H1 (cell line): ENCODE measurements around the gene CLDND1. TPM values are rescaled to one million over a fixed set of nuclear protein-coding genes. Genes with fewer than 3 reads are reported as not detected.

Experiments
- SIN3A ChIP-seq, 2 experiments: IDR thresholded peaks in 1 of 2; conservative IDR thresholded peaks in 1 of 2; 2 replicates each; pipeline ENCODE4 v1.6.1; 2011 to 2012; ENCODE audit warnings: low read length in 2 of 2, improper control_type of control experiment in 1 of 2, low read depth in 1 of 2, mild to moderate bottlenecking in 1 of 2
- polyA plus RNA-seq, 7 experiments: library from polyadenylated mRNA; depleted of rRNA in 3 of 7; stranded (reverse) in 5 of 7; unstranded in 2 of 7; fragments of >200 nt in 5 of 7; fragments of 200-250 nt in 2 of 7; gene quantifications; 1 replicate in 5 of 7; 2 replicates in 1 of 7; 4 replicates in 1 of 7; pipeline versions ENCODE4 v1.2.1 to v1.2.3, GENCODE V29; 2011 to 2013; ENCODE audit warnings: missing spikeins in 2 of 7, mixed read lengths in 2 of 7
- total RNA-seq: library from RNA; stranded (reverse); fragmentation: NEBNext Ultra II Directional; extraction: Animal tissue kit (Norgen Biotek cat#: 25700); gene quantifications from 2 replicates; pipeline ENCODE4 v1.2.1, GENCODE V29; 2021

The CLDND1 gene
- total and polyA plus RNA-seq, 2 of the 8 experiments (the other 6 are each of a cell fraction or from before 2014, with no cell fraction given) = 68.2 to 152 TPM

DNA sequence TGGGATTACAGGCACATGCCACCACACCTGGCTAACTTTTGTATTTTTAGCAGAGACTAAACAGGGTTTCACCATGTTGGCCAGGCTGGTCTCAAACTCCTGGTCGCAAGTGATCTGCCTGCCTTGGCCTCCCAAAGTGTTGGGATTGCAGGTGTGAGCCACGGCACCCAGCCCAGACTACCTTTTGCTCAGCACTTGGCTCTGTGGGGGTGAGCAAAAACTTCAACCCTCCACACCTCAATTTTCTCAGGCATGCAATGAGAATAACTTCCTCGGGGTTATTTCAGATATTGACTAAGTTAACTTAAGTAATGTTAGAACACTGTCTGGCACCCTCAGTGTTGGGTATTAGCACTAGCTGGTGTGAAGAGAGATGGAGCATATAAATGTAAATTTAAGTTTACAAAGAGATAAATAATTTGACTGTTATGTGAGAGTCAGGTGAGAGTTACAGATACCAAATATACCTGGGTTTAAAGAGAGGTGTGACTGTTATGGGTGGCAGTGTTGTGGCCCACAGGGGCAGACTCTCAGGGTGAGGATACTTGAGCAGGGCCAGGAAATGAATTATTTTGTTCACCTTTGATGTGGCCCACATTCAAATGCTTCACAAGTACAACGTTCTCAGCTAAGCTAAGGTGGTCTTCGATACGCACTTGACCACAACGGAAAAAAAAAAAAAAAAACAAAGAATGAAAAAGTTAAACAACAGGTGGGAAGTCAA lies 41.7 kb upstream of the CLDND1 start (continued):
- no peak for TF ChIP-seq SIN3A (conservative IDR thresholded peaks at IDR 0.05 in 1 of 2, IDR thresholded peaks at IDR 0.05 in 1 of 2; ENCODE audit: low read depth in 1 of 2, low read length in 2 of 2)
